GM19438 (cell line): ENCODE results near the gene CDC40.
"Not testable (repeated sequence)": the region's sequence is repeated elsewhere in the genome, so short reads cannot be mapped to it uniquely, and the experiment has no call there.

Experiments
- ATAC-seq: cut with Tn5 transposase; IDR thresholded peaks from one replicate; pipeline ENCODE4 v1.9.1; 2021; ENCODE audit warnings: low read depth; ENCODE audit not compliant: unreplicated experiment

Gene CDC40

GRCh38 chr6:110198561-110198960 lies 18.3 kb downstream of the CDC40 start:
- no peak for ATAC-seq

- no peak for ATAC-seq
Measured at GRCh38 chr6:110201151-110201884, 21.1 kb downstream of the CDC40 start.

GRCh38 chr6:110207652-110208051 lies 27.4 kb downstream of the CDC40 start:
- no peak for ATAC-seq

- ATAC-seq, result no peak
Measured at GRCh38 chr6:110211753-110212152, 31.5 kb downstream of the CDC40 start.

GRCh38 chr6:110214338-110214737 lies 34.1 kb downstream of the CDC40 start:
- no peak for ATAC-seq

- no peak for ATAC-seq
Measured at GRCh38 chr6:110216140-110216539, 35.9 kb downstream of the CDC40 start.

- ATAC-seq, result no peak
Measured at GRCh38 chr6:110217266-110217665, 37.0 kb downstream of the CDC40 start.

- ATAC-seq, result no peak
Measured at GRCh38 chr6:110221738-110222137, 41.5 kb downstream of the CDC40 start.

GRCh38 chr6:110226261-110226660 lies 46.0 kb downstream of the CDC40 start:
- ATAC-seq, result no peak

GRCh38 chr6:110232450-110232849 lies 52.2 kb downstream of the CDC40 start:
- ATAC-seq, result no peak

GRCh38 chr6:110233770-110234374 lies 53.6 kb downstream of the CDC40 start:
- no peak for ATAC-seq

- ATAC-seq, result not testable (repeated sequence)
Measured at GRCh38 chr6:110236007-110236406, 55.8 kb downstream of the CDC40 start.

- ATAC-seq, result no peak
Measured at GRCh38 chr6:110239526-110240274, 59.5 kb downstream of the CDC40 start.

- not testable (repeated sequence) for ATAC-seq
Measured at GRCh38 chr6:110244621-110245020, 64.4 kb downstream of the CDC40 start.

- ATAC-seq, result no peak
Measured at GRCh38 chr6:110246378-110246777, 66.2 kb downstream of the CDC40 start.

GRCh38 chr6:110246900-110247546 lies 66.8 kb downstream of the CDC40 start:
- ATAC-seq, result no peak

GRCh38 chr6:110250058-110250457 lies 69.8 kb downstream of the CDC40 start:
- ATAC-seq, result no peak

GRCh38 chr6:110250838-110251237 lies 70.6 kb downstream of the CDC40 start:
- no peak for ATAC-seq

- no peak for ATAC-seq
Measured at GRCh38 chr6:110255211-110255750, 75.1 kb downstream of the CDC40 start.

GRCh38 chr6:110256366-110256765 lies 76.1 kb downstream of the CDC40 start:
- no peak for ATAC-seq

- no peak for ATAC-seq
Measured at GRCh38 chr6:110265273-110265672, 85.0 kb downstream of the CDC40 start.
